HK-2 (cell line): ENCODE data around the gene VCX2.
"Not testable (repeated sequence)": the region's sequence is repeated elsewhere in the genome, so short reads cannot be mapped to it uniquely, and the experiment has no call there.

Experiments used
- DNase-seq: peaks from one replicate; pipeline ENCODE4 v3.0.0-alpha.2; 2018; ENCODE audit not compliant: unreplicated experiment

Gene VCX2

GRCh38 chrX:8171169-8171568 is at the start of gene VCX2:
VCX2 (minus strand) TSS chrX:8171267; CDS start chrX:8170643, 624 bp downstream.
- DNase-seq = not testable (repeated sequence)

- no peak for DNase-seq
These were observed 33.9 kb upstream of the VCX2 start for GRCh38 chrX:8204943-8205342.

GRCh38 chrX:8204169-8204935 is 33.3 kb upstream of the VCX2 start:
- DNase-seq = no peak

- no peak for DNase-seq
These were observed 30.8 kb upstream of the VCX2 start for GRCh38 chrX:8201896-8202331.

GRCh38 chrX:8196776-8197175 is 25.7 kb upstream of the VCX2 start:
- DNase-seq = no peak

DNA sequence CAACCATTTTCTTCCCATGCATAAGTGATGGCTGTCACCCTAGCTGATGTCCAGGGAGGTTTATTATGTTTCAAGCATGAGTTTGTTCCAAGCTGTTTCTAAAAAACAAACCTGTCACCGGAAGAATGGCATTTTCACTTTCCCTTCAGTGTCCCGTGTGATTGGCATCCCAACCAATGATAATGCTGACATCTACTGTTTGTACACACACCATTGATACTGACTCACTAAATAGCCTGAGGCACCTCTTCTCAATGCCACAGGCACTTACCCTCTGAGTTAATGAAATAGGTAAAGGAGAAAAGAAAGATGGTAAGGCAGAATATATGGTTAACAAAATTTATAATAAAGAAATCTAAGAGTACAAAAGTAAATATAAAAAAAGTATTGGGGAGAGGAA is 23.1 kb upstream of the VCX2 start:
- DNase-seq = no peak

DNA sequence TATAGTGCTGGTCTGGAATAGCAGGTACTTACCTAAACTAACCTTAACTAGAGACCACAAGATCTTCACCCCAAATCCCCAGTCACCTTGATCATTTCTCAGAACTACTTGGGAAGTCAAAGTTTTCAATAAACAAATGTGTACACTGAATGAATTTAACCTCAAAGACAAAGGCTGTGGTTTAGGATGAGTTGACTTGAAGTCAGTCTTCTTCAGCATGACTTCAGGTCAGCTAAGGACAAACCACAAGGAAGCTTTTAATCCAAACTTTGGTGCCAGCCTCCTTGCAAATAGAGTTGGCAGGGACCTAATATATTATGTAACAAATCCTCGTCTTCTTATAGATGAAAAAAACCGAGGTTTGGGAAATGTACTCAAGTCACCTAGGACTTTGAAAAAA is 21.2 kb upstream of the VCX2 start:
- DNase-seq = no peak

DNA sequence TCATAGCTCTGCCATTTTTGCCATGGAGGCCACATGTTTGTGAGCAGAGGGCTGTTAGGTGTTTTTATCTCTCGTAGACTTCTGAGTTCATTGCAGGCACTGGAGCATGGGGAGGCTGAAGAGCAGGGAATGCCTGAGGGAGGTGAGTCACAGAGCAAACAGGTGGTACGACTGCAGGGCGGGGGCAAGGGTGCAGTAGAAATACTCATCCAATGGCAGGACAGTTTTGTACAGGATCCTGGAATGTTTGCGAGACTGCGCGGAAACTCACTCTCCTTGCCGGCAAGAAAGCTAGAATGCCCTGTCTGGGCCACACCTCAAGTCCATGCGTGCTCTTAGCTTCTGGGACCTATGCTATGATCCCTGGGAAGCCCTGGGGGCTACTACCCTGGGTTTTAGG is 20.0 kb upstream of the VCX2 start:
- peak; percentile 76 for DNase-seq

- DNase-seq = no peak
These were observed 19.3 kb upstream of the VCX2 start for GRCh38 chrX:8190341-8190830.

- no peak for DNase-seq
These were observed 18.2 kb upstream of the VCX2 start for GRCh38 chrX:8189096-8189830.

GRCh38 chrX:8183346-8183745 is 12.3 kb upstream of the VCX2 start:
- no peak for DNase-seq

GRCh38 chrX:8179656-8180055 is 8.6 kb upstream of the VCX2 start:
- DNase-seq = no peak

DNA sequence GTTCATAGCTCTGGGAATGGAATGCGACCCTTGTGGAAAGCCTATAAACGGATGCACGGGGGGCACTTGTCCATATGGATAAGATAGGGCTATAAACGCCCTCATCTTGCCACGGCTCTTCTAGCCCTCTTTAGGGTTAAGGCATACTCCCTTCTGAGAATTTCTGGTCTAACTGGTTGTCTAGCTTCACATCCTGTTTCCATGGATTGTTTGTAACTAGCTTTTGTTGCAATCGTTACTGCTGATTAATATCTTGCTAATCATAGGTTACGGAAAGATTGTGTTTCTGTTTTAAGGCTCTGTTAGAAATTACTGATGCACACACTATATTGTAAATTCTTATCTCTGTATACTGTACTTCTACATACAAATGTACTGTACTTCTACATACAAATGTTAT is 17.1 kb downstream of the VCX2 start:
- not testable (repeated sequence) for DNase-seq

- no peak for DNase-seq
These were observed 23.8 kb downstream of the VCX2 start for GRCh38 chrX:8147226-8147625.

GRCh38 chrX:8144925-8145324 is 26.1 kb downstream of the VCX2 start:
- DNase-seq = no peak

GRCh38 chrX:8141896-8142295 is 29.2 kb downstream of the VCX2 start:
- no peak for DNase-seq

GRCh38 chrX:8140986-8141744 is 29.9 kb downstream of the VCX2 start:
- no peak for DNase-seq

GRCh38 chrX:8139716-8140115 is 31.4 kb downstream of the VCX2 start:
- no peak for DNase-seq

GRCh38 chrX:8138252-8138651 is 32.8 kb downstream of the VCX2 start:
- no peak for DNase-seq

- DNase-seq = no peak
These were observed 44.4 kb downstream of the VCX2 start for GRCh38 chrX:8126648-8127047.

GRCh38 chrX:8126092-8126491 is 45.0 kb downstream of the VCX2 start:
- DNase-seq = no peak

GRCh38 chrX:8125566-8125965 is 45.5 kb downstream of the VCX2 start:
- DNase-seq = no peak
